ENCODE measurements around the gene CHID1.

CHID1 gene

GRCh38 chr11:924406-925157 is 14.0 kb upstream of the CHID1 start:
- POLR2A ChIA-PET = interaction anchor here (0.6 to 1.8 kb wide), 4 partner anchors 9 to 265 kb away, joined by 3 to 6 read pairs (median 4); partner anchors contain the start of gene CHID1
- TF ChIP-seq LEF1 (IDR thresholded peaks at IDR 0.05; ENCODE audit: borderline replicate concordance) (no peak), NFRKB (IDR thresholded peaks at IDR 0.05) (no peak), PKNOX1 (IDR thresholded peaks at IDR 0.05) (no peak), ELF4 (IDR thresholded peaks at IDR 0.05) (no peak), CTBP1 (IDR thresholded peaks at IDR 0.05; ENCODE audit: borderline replicate concordance) (no peak), SP1 (IDR thresholded peaks at IDR 0.05) (no peak), ZNF384 (IDR thresholded peaks at IDR 0.05) (no peak), BHLHE40 (IDR thresholded peaks at IDR 0.05; ENCODE audit: borderline replicate concordance) (no peak), SUZ12 (IDR thresholded peaks at IDR 0.05) (no peak), FOXK2 (IDR thresholded peaks at IDR 0.05) (no peak), L3MBTL2 (conservative IDR thresholded peaks at IDR 0.05) (no peak), TARDBP (IDR thresholded peaks at IDR 0.05) (no peak), ARNT (IDR thresholded peaks at IDR 0.05) (no peak)

GRCh38 chr11:923691-924405 is 13.2 kb upstream of the CHID1 start:
- no peak for DNase-seq (ENCODE audit: extremely low spot score)
- TF ChIP-seq FOXK2 (IDR thresholded peaks at IDR 0.05) (no peak), NFRKB (IDR thresholded peaks at IDR 0.05) (no peak), LEF1 (IDR thresholded peaks at IDR 0.05; ENCODE audit: borderline replicate concordance) (no peak), CTBP1 (IDR thresholded peaks at IDR 0.05; ENCODE audit: borderline replicate concordance) (no peak), FOXA1 (IDR thresholded peaks at IDR 0.05) (no peak), BHLHE40 (IDR thresholded peaks at IDR 0.05; ENCODE audit: borderline replicate concordance) (no peak), TARDBP (IDR thresholded peaks at IDR 0.05) (no peak), ZNF384 (IDR thresholded peaks at IDR 0.05) (no peak), L3MBTL2 (conservative IDR thresholded peaks at IDR 0.05) (no peak), ARNT (IDR thresholded peaks at IDR 0.05) (no peak), PKNOX1 (IDR thresholded peaks at IDR 0.05) (no peak), SP1 (IDR thresholded peaks at IDR 0.05) (no peak), ELF4 (IDR thresholded peaks at IDR 0.05) (no peak), SUZ12 (IDR thresholded peaks at IDR 0.05) (no peak), FOXM1 (IDR thresholded peaks at IDR 0.05; ENCODE audit: borderline replicate concordance) (no peak), HDGF (IDR thresholded peaks at IDR 0.05; ENCODE audit: borderline replicate concordance) (no peak)
- ChIA-PET CTCF (no interaction called here), POLR2A (interaction anchor here (0.6 to 1.8 kb wide), 3 partner anchors 12 to 266 kb away, joined by 3 to 6 read pairs (median 3); no protein-coding TSS in a partner anchor)

More at GRCh38 chr11:924406-925157, 14.0 kb upstream of the CHID1 start:
- CTCF ChIA-PET = no interaction called here
- DNase-seq (ENCODE audit: extremely low spot score) = no peak

GRCh38 chr11:921921-922678 is 11.5 kb upstream of the CHID1 start:
- POLR2A ChIA-PET = interaction anchor here (1.6 to 1.9 kb wide), 2 partner anchors 11 to 12 kb away, joined by 3 to 17 read pairs; partner anchors contain the start of gene CHID1
- CTCF ChIA-PET = interaction anchor here (0.6 kb wide), 1 partner anchor 352 kb away, joined by 3 read pairs; no protein-coding TSS in a partner anchor

GRCh38 chr11:917426-917825 is 6.8 kb upstream of the CHID1 start:
- POLR2A ChIA-PET = no interaction called here
- DNase-seq (ENCODE audit: extremely low spot score) = no peak
- CTCF ChIA-PET = no interaction called here
- no peak for TF ChIP-seq ELF4 (IDR thresholded peaks at IDR 0.05)
- TF ChIP-seq FOXM1 (IDR thresholded peaks at IDR 0.05; ENCODE audit: borderline replicate concordance) = no peak
- no peak for TF ChIP-seq CTBP1 (IDR thresholded peaks at IDR 0.05; ENCODE audit: borderline replicate concordance)
- TF ChIP-seq TARDBP (IDR thresholded peaks at IDR 0.05) = no peak
- TF ChIP-seq L3MBTL2 (conservative IDR thresholded peaks at IDR 0.05) = no peak
- TF ChIP-seq NFRKB (IDR thresholded peaks at IDR 0.05) = no peak
- TF ChIP-seq SP1 (IDR thresholded peaks at IDR 0.05) = no peak
- TF ChIP-seq ARNT (IDR thresholded peaks at IDR 0.05) = no peak
- no peak for TF ChIP-seq BHLHE40 (IDR thresholded peaks at IDR 0.05; ENCODE audit: borderline replicate concordance)
- no peak for TF ChIP-seq PKNOX1 (IDR thresholded peaks at IDR 0.05)
- TF ChIP-seq SUZ12 (IDR thresholded peaks at IDR 0.05) = no peak
- no peak for TF ChIP-seq FOXA1 (IDR thresholded peaks at IDR 0.05)

More at GRCh38 chr11:921921-922678, 11.5 kb upstream of the CHID1 start:
- TF ChIP-seq FOXK2 (IDR thresholded peaks at IDR 0.05) (no peak), FOXA1 (IDR thresholded peaks at IDR 0.05) (no peak), SP1 (IDR thresholded peaks at IDR 0.05) (no peak), L3MBTL2 (conservative IDR thresholded peaks at IDR 0.05) (no peak), HDGF (IDR thresholded peaks at IDR 0.05; ENCODE audit: borderline replicate concordance) (no peak), CTBP1 (IDR thresholded peaks at IDR 0.05; ENCODE audit: borderline replicate concordance) (no peak), ZNF384 (IDR thresholded peaks at IDR 0.05) (no peak), PKNOX1 (IDR thresholded peaks at IDR 0.05) (no peak), ELF4 (IDR thresholded peaks at IDR 0.05) (no peak), LEF1 (IDR thresholded peaks at IDR 0.05; ENCODE audit: borderline replicate concordance) (no peak), ARNT (IDR thresholded peaks at IDR 0.05) (no peak), BHLHE40 (IDR thresholded peaks at IDR 0.05; ENCODE audit: borderline replicate concordance) (no peak)
- no peak for DNase-seq (ENCODE audit: extremely low spot score)

All from HEK293T (cell line).